K562 (cell line): ENCODE results near the gene C12orf42.

Source experiments
- EP300 ChIP-seq: IDR thresholded peaks from 2 replicates; pipeline ENCODE4 v1.6.1; 2012; ENCODE audit warnings: low read length, improper control_type of control experiment
- ERF ChIP-seq: fragments of 450-650 bp; formaldehyde crosslinking; IDR thresholded peaks from 2 replicates; pipeline ENCODE4 v1.4.0; 2020; ENCODE audit warnings: mild to moderate bottlenecking, mixed read lengths
- TAF1 ChIP-seq: IDR thresholded peaks from 2 replicates; pipeline ENCODE4 v1.6.1; 2011; ENCODE audit warnings: mild to moderate bottlenecking, low read length, moderate library complexity; ENCODE audit not compliant: insufficient read depth, control insufficient read depth, severe bottlenecking; ENCODE audit errors: extremely low read depth
- ZSCAN29 ChIP-seq: fragments of 450-650 bp; IDR thresholded peaks from 2 replicates; pipeline ENCODE4 v1.6.1; 2017
- TF ChIP-seq, protein P1 (sequence below), 3 experiments: IDR thresholded peaks in 2 of 3; conservative IDR thresholded peaks in 1 of 3; 2 replicates each; pipeline ENCODE4 v1.5.1; 2011 to 2012; ENCODE audit warnings: low read length in 3 of 3, mild to moderate bottlenecking in 3 of 3, control low read depth in 2 of 3, improper control_type of control experiment in 1 of 3, inconsistent platforms in 1 of 3, low read depth in 1 of 3, mixed read lengths in 1 of 3, moderate library complexity in 1 of 3; ENCODE audit not compliant: insufficient read depth in 2 of 3
- TF ChIP-seq, protein P2 (sequence below): fragments of 450-650 bp; conservative IDR thresholded peaks from 2 replicates; pipeline ENCODE4 v1.6.1; 2016; ENCODE audit warnings: missing genetic modification characterization, low read depth, mild to moderate bottlenecking, control low read depth, missing compliant biosample characterization
- TF ChIP-seq, protein P3 (sequence below): sonication (generic); formaldehyde crosslinking; IDR thresholded peaks from 2 replicates; pipeline ENCODE4 v1.5.0; 2020; ENCODE audit warnings: missing genetic modification reagents

DNA sequence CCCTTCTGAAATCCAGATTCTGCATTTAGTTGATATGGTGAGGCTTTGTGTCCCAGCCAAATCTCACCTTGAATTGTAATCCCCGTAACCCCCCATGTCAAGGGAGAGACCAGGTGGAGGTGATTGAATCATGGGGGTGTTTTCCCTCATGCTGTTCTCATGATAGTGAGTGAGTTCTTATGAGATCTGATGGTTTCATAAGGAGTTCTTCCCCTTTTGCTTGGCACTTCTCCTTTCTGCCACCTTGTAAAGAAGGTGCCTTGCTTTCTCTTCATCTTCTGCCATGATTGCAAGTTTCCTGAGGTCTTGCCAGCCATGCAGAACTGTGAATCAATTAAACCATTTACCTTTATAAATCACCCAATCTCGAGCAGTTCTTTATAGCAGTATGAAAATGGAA lies 23.1 kb upstream of the C12orf42 start:
- no peak for TF ChIP-seq TAF1
- TF ChIP-seq, protein P1, sequence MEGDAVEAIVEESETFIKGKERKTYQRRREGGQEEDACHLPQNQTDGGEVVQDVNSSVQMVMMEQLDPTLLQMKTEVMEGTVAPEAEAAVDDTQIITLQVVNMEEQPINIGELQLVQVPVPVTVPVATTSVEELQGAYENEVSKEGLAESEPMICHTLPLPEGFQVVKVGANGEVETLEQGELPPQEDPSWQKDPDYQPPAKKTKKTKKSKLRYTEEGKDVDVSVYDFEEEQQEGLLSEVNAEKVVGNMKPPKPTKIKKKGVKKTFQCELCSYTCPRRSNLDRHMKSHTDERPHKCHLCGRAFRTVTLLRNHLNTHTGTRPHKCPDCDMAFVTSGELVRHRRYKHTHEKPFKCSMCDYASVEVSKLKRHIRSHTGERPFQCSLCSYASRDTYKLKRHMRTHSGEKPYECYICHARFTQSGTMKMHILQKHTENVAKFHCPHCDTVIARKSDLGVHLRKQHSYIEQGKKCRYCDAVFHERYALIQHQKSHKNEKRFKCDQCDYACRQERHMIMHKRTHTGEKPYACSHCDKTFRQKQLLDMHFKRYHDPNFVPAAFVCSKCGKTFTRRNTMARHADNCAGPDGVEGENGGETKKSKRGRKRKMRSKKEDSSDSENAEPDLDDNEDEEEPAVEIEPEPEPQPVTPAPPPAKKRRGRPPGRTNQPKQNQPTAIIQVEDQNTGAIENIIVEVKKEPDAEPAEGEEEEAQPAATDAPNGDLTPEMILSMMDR (IDR thresholded peaks at IDR 0.05 in 2 of 3, conservative IDR thresholded peaks at IDR 0.05 in 1 of 3; ENCODE audit: insufficient read depth in 2 of 3, low read depth in 1 of 3, low read length in 3 of 3), result no peak
- TF ChIP-seq, protein P2, sequence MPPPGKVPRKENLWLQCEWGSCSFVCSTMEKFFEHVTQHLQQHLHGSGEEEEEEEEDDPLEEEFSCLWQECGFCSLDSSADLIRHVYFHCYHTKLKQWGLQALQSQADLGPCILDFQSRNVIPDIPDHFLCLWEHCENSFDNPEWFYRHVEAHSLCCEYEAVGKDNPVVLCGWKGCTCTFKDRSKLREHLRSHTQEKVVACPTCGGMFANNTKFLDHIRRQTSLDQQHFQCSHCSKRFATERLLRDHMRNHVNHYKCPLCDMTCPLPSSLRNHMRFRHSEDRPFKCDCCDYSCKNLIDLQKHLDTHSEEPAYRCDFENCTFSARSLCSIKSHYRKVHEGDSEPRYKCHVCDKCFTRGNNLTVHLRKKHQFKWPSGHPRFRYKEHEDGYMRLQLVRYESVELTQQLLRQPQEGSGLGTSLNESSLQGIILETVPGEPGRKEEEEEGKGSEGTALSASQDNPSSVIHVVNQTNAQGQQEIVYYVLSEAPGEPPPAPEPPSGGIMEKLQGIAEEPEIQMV (tag), result no peak
- no peak for TF ChIP-seq ERF (CRISPR knock-in tag)
- no peak for TF ChIP-seq EP300
- TF ChIP-seq ZSCAN29, result no peak
- TF ChIP-seq, protein P3, sequence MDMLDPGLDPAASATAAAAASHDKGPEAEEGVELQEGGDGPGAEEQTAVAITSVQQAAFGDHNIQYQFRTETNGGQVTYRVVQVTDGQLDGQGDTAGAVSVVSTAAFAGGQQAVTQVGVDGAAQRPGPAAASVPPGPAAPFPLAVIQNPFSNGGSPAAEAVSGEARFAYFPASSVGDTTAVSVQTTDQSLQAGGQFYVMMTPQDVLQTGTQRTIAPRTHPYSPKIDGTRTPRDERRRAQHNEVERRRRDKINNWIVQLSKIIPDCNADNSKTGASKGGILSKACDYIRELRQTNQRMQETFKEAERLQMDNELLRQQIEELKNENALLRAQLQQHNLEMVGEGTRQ (CRISPR knock-in tag), result no peak
